MM.1S (cell line): Measurements from ENCODE around the gene ABCA13.

ENCODE experiments used
- CTCF ChIP-seq: fragments of 300-600 bp; sonication (generic); IDR thresholded peaks from 2 replicates; pipeline ENCODE4 v1.5.1; 2016; ENCODE audit warnings: antibody characterized with exemption, low read length, mixed read lengths
- EZH2 ChIP-seq: fragments of 300-600 bp; sonication (generic); optimal IDR thresholded peaks from 2 replicates; pipeline ENCODE3; 2017; ENCODE audit warnings: low read depth, mild to moderate bottlenecking, antibody characterized with exemption, low read length, mixed read lengths

GRCh38 chr7:48628793-48629349 lies 457.6 kb downstream of the ABCA13 start:
- TF ChIP-seq CTCF (no peak), EZH2 (no peak)
